ENCODE data around the gene CHCHD10.
A peak's percentile ranks its signal among the peaks of the same experiment; 100 is the strongest.

The CHCHD10 gene

GRCh38 chr22:23772649-23773473, 5.1 kb upstream of the CHCHD10 start, which contains the start of gene MMP11:
Gene MMP11 (plus strand): TSS chr22:23772849. CDS start chr22:23772871, 22 bp downstream.
- Histone ChIP-seq H3K4me3 (ENCODE audit: low read depth in 1 of 2, low read length in 2 of 2) (peak within 1 kb of the TSS; percentile 67 to 68), H3K27ac (ENCODE audit: low read depth, low read length) (no peak within 1 kb of the TSS), H3K9me3 (ENCODE audit: control insufficient read depth in 1 of 2, low read length in 2 of 2) (no peaks in the 10 kb centered on the region), H3K9ac (ENCODE audit: low read depth in 1 of 2, low read length in 2 of 2) (peak within 1 kb of the TSS; percentile 36 to 66), H3K36me3 (ENCODE audit: control insufficient read depth in 1 of 2, insufficient read depth in 2 of 2, low read length in 2 of 2) (no peaks in the 10 kb centered on the region), H3K4me1 (ENCODE audit: control insufficient read depth in 1 of 2, insufficient read depth in 2 of 2, low read length in 2 of 2) (peaks cover 5 to 18% of the 10 kb centered on the region in 2 donors), H3K27me3 (ENCODE audit: control insufficient read depth in 1 of 2, insufficient read depth in 2 of 2, low read length in 2 of 2) (no peaks in the 10 kb centered on the region)

GRCh38 chr22:23772315-23772648, 4.5 kb upstream of the CHCHD10 start:
- Histone ChIP-seq H3K36me3 (ENCODE audit: control insufficient read depth in 1 of 2, insufficient read depth in 2 of 2, low read length in 2 of 2) (no peaks in the 10 kb centered on the region), H3K27ac (ENCODE audit: low read depth, low read length) (no peak overlapping the region), H3K9me3 (ENCODE audit: control insufficient read depth in 1 of 2, low read length in 2 of 2) (no peaks in the 10 kb centered on the region), H3K4me1 (ENCODE audit: control insufficient read depth in 1 of 2, insufficient read depth in 2 of 2, low read length in 2 of 2) (peaks cover 5 to 18% of the 10 kb centered on the region in 2 donors), H3K4me3 (ENCODE audit: low read depth in 1 of 2, low read length in 2 of 2) (peak overlapping the region; percentile 51 to 68), H3K27me3 (ENCODE audit: control insufficient read depth in 1 of 2, insufficient read depth in 2 of 2, low read length in 2 of 2) (no peaks in the 10 kb centered on the region), H3K9ac (ENCODE audit: low read depth in 1 of 2, low read length in 2 of 2) (peak overlapping the region in 1 of 2 donors; percentile 43)

- H3K27ac ChIP-seq (ENCODE audit: low read depth, low read length): no peak overlapping the region
- no peaks in the 10 kb centered on the region for H3K9me3 ChIP-seq (ENCODE audit: control insufficient read depth in 1 of 2, low read length in 2 of 2)
- H3K27me3 ChIP-seq (ENCODE audit: control insufficient read depth in 1 of 2, insufficient read depth in 2 of 2, low read length in 2 of 2): no peaks in the 10 kb centered on the region
- peaks cover 12 to 33% of the 10 kb centered on the region in 2 donors for H3K4me1 ChIP-seq (ENCODE audit: control insufficient read depth in 1 of 2, insufficient read depth in 2 of 2, low read length in 2 of 2)
- no peak overlapping the region for H3K9ac ChIP-seq (ENCODE audit: low read depth in 1 of 2, low read length in 2 of 2)
- peaks cover 0 to 14% of the 10 kb centered on the region in 2 donors for H3K36me3 ChIP-seq (ENCODE audit: control insufficient read depth in 1 of 2, insufficient read depth in 2 of 2, low read length in 2 of 2)
- no peak overlapping the region for H3K4me3 ChIP-seq (ENCODE audit: low read depth in 1 of 2, low read length in 2 of 2)
These were observed 1.7 kb upstream of the CHCHD10 start for GRCh38 chr22:23769321-23769965.

GRCh38 chr22:23767303-23767672, 484 bp downstream of the CHCHD10 start:
- Histone ChIP-seq H3K4me1 (ENCODE audit: control insufficient read depth in 1 of 2, insufficient read depth in 2 of 2, low read length in 2 of 2) (peaks cover 21 to 35% of the 10 kb centered on the region in 2 donors), H3K36me3 (ENCODE audit: control insufficient read depth in 1 of 2, insufficient read depth in 2 of 2, low read length in 2 of 2) (peaks cover 9 to 19% of the 10 kb centered on the region in 2 donors), H3K4me3 (ENCODE audit: low read depth in 1 of 2, low read length in 2 of 2) (peak overlapping the region; percentile 90 to 92), H3K27ac (ENCODE audit: low read depth, low read length) (peak overlapping the region; percentile 89), H3K9me3 (ENCODE audit: control insufficient read depth in 1 of 2, low read length in 2 of 2) (no peaks in the 10 kb centered on the region), H3K27me3 (ENCODE audit: control insufficient read depth in 1 of 2, insufficient read depth in 2 of 2, low read length in 2 of 2) (no peaks in the 10 kb centered on the region), H3K9ac (ENCODE audit: low read depth in 1 of 2, low read length in 2 of 2) (peak overlapping the region; percentile 94)

- Histone ChIP-seq H3K4me1 (ENCODE audit: control insufficient read depth in 1 of 2, insufficient read depth in 2 of 2, low read length in 2 of 2) (peaks cover 18 to 28% of the 10 kb centered on the region in 2 donors), H3K4me3 (ENCODE audit: low read depth in 1 of 2, low read length in 2 of 2) (no peak overlapping the region), H3K27ac (ENCODE audit: low read depth, low read length) (no peak overlapping the region), H3K9me3 (ENCODE audit: control insufficient read depth in 1 of 2, low read length in 2 of 2) (no peaks in the 10 kb centered on the region), H3K9ac (ENCODE audit: low read depth in 1 of 2, low read length in 2 of 2) (no peak overlapping the region), H3K36me3 (ENCODE audit: control insufficient read depth in 1 of 2, insufficient read depth in 2 of 2, low read length in 2 of 2) (peaks cover 9 to 19% of the 10 kb centered on the region in 2 donors), H3K27me3 (ENCODE audit: control insufficient read depth in 1 of 2, insufficient read depth in 2 of 2, low read length in 2 of 2) (no peaks in the 10 kb centered on the region)
These were observed 2.6 kb downstream of the CHCHD10 start for GRCh38 chr22:23764899-23765881.

- H3K9ac ChIP-seq (ENCODE audit: low read depth in 1 of 2, low read length in 2 of 2): no peak overlapping the region
- peaks cover 9 to 19% of the 10 kb centered on the region in 2 donors for H3K36me3 ChIP-seq (ENCODE audit: control insufficient read depth in 1 of 2, insufficient read depth in 2 of 2, low read length in 2 of 2)
These were observed 3.8 kb downstream of the CHCHD10 start for GRCh38 chr22:23763954-23764353.

GRCh38 chr22:23763579-23763945, 4.2 kb downstream of the CHCHD10 start:
- Histone ChIP-seq H3K9ac (ENCODE audit: low read depth in 1 of 2, low read length in 2 of 2) (no peak overlapping the region), H3K4me3 (ENCODE audit: low read depth in 1 of 2, low read length in 2 of 2) (peak overlapping the region; percentile 19 to 45), H3K9me3 (ENCODE audit: control insufficient read depth in 1 of 2, low read length in 2 of 2) (no peaks in the 10 kb centered on the region), H3K27me3 (ENCODE audit: control insufficient read depth in 1 of 2, insufficient read depth in 2 of 2, low read length in 2 of 2) (no peaks in the 10 kb centered on the region), H3K4me1 (ENCODE audit: control insufficient read depth in 1 of 2, insufficient read depth in 2 of 2, low read length in 2 of 2) (peaks cover 18 to 28% of the 10 kb centered on the region in 2 donors), H3K36me3 (ENCODE audit: control insufficient read depth in 1 of 2, insufficient read depth in 2 of 2, low read length in 2 of 2) (peaks cover 9 to 19% of the 10 kb centered on the region in 2 donors), H3K27ac (ENCODE audit: low read depth, low read length) (no peak overlapping the region)

More at GRCh38 chr22:23763954-23764353, 3.8 kb downstream of the CHCHD10 start:
- Histone ChIP-seq H3K27me3 (ENCODE audit: control insufficient read depth in 1 of 2, insufficient read depth in 2 of 2, low read length in 2 of 2) (no peaks in the 10 kb centered on the region), H3K9me3 (ENCODE audit: control insufficient read depth in 1 of 2, low read length in 2 of 2) (no peaks in the 10 kb centered on the region), H3K27ac (ENCODE audit: low read depth, low read length) (no peak overlapping the region), H3K4me3 (ENCODE audit: low read depth in 1 of 2, low read length in 2 of 2) (peak overlapping the region in 1 of 2 donors; percentile 19), H3K4me1 (ENCODE audit: control insufficient read depth in 1 of 2, insufficient read depth in 2 of 2, low read length in 2 of 2) (peaks cover 18 to 28% of the 10 kb centered on the region in 2 donors)

- Histone ChIP-seq H3K27ac (ENCODE audit: low read depth, low read length) (no peak within 1 kb of the TSS), H3K9me3 (ENCODE audit: control insufficient read depth in 1 of 2, low read length in 2 of 2) (no peaks in the 10 kb centered on the region), H3K4me3 (ENCODE audit: low read depth in 1 of 2, low read length in 2 of 2) (peak within 1 kb of the TSS; percentile 19 to 45), H3K4me1 (ENCODE audit: control insufficient read depth in 1 of 2, insufficient read depth in 2 of 2, low read length in 2 of 2) (peaks cover 18 to 25% of the 10 kb centered on the region in 2 donors), H3K9ac (ENCODE audit: low read depth in 1 of 2, low read length in 2 of 2) (no peak within 1 kb of the TSS), H3K27me3 (ENCODE audit: control insufficient read depth in 1 of 2, insufficient read depth in 2 of 2, low read length in 2 of 2) (no peaks in the 10 kb centered on the region), H3K36me3 (ENCODE audit: control insufficient read depth in 1 of 2, insufficient read depth in 2 of 2, low read length in 2 of 2) (peaks cover 9 to 19% of the 10 kb centered on the region in 2 donors)
These were observed 4.8 kb downstream of the CHCHD10 start, which contains the start of gene C22orf15 for GRCh38 chr22:23762842-23763578. Gene C22orf15 (plus strand): TSS chr22:23762990. CDS start chr22:23763307, 317 bp downstream.

- no peaks in the 10 kb centered on the region for H3K9me3 ChIP-seq (ENCODE audit: control insufficient read depth in 1 of 2, low read length in 2 of 2)
- no peak overlapping the region for H3K4me3 ChIP-seq (ENCODE audit: low read depth in 1 of 2, low read length in 2 of 2)
- no peak overlapping the region for H3K27ac ChIP-seq (ENCODE audit: low read depth, low read length)
- H3K27me3 ChIP-seq (ENCODE audit: control insufficient read depth in 1 of 2, insufficient read depth in 2 of 2, low read length in 2 of 2): no peaks in the 10 kb centered on the region
- H3K4me1 ChIP-seq (ENCODE audit: control insufficient read depth in 1 of 2, insufficient read depth in 2 of 2, low read length in 2 of 2): peaks cover 10 to 11% of the 10 kb centered on the region in 2 donors
- peaks cover 9 to 10% of the 10 kb centered on the region in 2 donors for H3K36me3 ChIP-seq (ENCODE audit: control insufficient read depth in 1 of 2, insufficient read depth in 2 of 2, low read length in 2 of 2)
- H3K9ac ChIP-seq (ENCODE audit: low read depth in 1 of 2, low read length in 2 of 2): no peak overlapping the region
These were observed 7.7 kb downstream of the CHCHD10 start for GRCh38 chr22:23760056-23760455.
